ENCODE measurements around the gene SPOCK1.

SPOCK1 gene

GRCh38 chr5:137209232-137209809 is 289.8 kb downstream of the SPOCK1 start:
- Histone ChIP-seq H3K27me3 (ENCODE audit: control insufficient read depth, insufficient read depth, low read length) (no peaks in the 10 kb centered on the region), H3K9ac (ENCODE audit: low read depth, low read length) (no peak overlapping the region), H3K36me3 (ENCODE audit: insufficient read depth, low read length) (no peaks in the 10 kb centered on the region), H3K9me3 (replicated peaks; ENCODE audit: low read length) (no peaks in the 10 kb centered on the region), H3K4me1 (ENCODE audit: control insufficient read depth, insufficient read depth, low read length) (peaks cover 24% of the 10 kb centered on the region), H3K4me3 (ENCODE audit: low read length) (no peak overlapping the region), H3K4me2 (ENCODE audit: low read length) (peak overlapping the region; percentile 12)

GRCh38 chr5:137207023-137207760 is 291.9 kb downstream of the SPOCK1 start:
- Histone ChIP-seq H3K9ac (ENCODE audit: low read depth, low read length) (no peak overlapping the region), H3K36me3 (ENCODE audit: insufficient read depth, low read length) (no peaks in the 10 kb centered on the region), H3K4me3 (ENCODE audit: low read length) (no peak overlapping the region), H3K27me3 (ENCODE audit: control insufficient read depth, insufficient read depth, low read length) (no peaks in the 10 kb centered on the region), H3K9me3 (replicated peaks; ENCODE audit: low read length) (no peaks in the 10 kb centered on the region), H3K4me1 (ENCODE audit: control insufficient read depth, insufficient read depth, low read length) (peaks cover 25% of the 10 kb centered on the region), H3K4me2 (ENCODE audit: low read length) (no peak overlapping the region)

- Histone ChIP-seq H3K36me3 (ENCODE audit: insufficient read depth, low read length) (no peaks in the 10 kb centered on the region), H3K9me3 (replicated peaks; ENCODE audit: low read length) (no peaks in the 10 kb centered on the region), H3K4me2 (ENCODE audit: low read length) (no peak overlapping the region), H3K4me1 (ENCODE audit: control insufficient read depth, insufficient read depth, low read length) (peaks cover 35% of the 10 kb centered on the region), H3K9ac (ENCODE audit: low read depth, low read length) (no peak overlapping the region), H3K27me3 (ENCODE audit: control insufficient read depth, insufficient read depth, low read length) (no peaks in the 10 kb centered on the region), H3K4me3 (ENCODE audit: low read length) (no peak overlapping the region)
Measured at GRCh38 chr5:137206030-137206715, 293.0 kb downstream of the SPOCK1 start.

- Histone ChIP-seq H3K27me3 (ENCODE audit: control insufficient read depth, insufficient read depth, low read length) (no peaks in the 10 kb centered on the region), H3K4me3 (ENCODE audit: low read length) (no peak overlapping the region), H3K36me3 (ENCODE audit: insufficient read depth, low read length) (no peaks in the 10 kb centered on the region), H3K9me3 (replicated peaks; ENCODE audit: low read length) (no peaks in the 10 kb centered on the region), H3K4me2 (ENCODE audit: low read length) (no peak overlapping the region), H3K4me1 (ENCODE audit: control insufficient read depth, insufficient read depth, low read length) (peaks cover 35% of the 10 kb centered on the region), H3K9ac (ENCODE audit: low read depth, low read length) (no peak overlapping the region)
Measured at GRCh38 chr5:137205231-137206027, 293.7 kb downstream of the SPOCK1 start.

GRCh38 chr5:137203011-137203632 is 296.0 kb downstream of the SPOCK1 start:
- Histone ChIP-seq H3K4me1 (ENCODE audit: control insufficient read depth, insufficient read depth, low read length) (peaks cover 37% of the 10 kb centered on the region), H3K4me2 (ENCODE audit: low read length) (no peak overlapping the region), H3K27me3 (ENCODE audit: control insufficient read depth, insufficient read depth, low read length) (no peaks in the 10 kb centered on the region), H3K9me3 (replicated peaks; ENCODE audit: low read length) (no peaks in the 10 kb centered on the region), H3K9ac (ENCODE audit: low read depth, low read length) (no peak overlapping the region), H3K4me3 (ENCODE audit: low read length) (no peak overlapping the region), H3K36me3 (ENCODE audit: insufficient read depth, low read length) (no peaks in the 10 kb centered on the region)

- Histone ChIP-seq H3K4me1 (ENCODE audit: control insufficient read depth, insufficient read depth, low read length) (peaks cover 37% of the 10 kb centered on the region), H3K9me3 (replicated peaks; ENCODE audit: low read length) (no peaks in the 10 kb centered on the region), H3K9ac (ENCODE audit: low read depth, low read length) (no peak overlapping the region), H3K36me3 (ENCODE audit: insufficient read depth, low read length) (no peaks in the 10 kb centered on the region), H3K4me2 (ENCODE audit: low read length) (no peak overlapping the region), H3K4me3 (ENCODE audit: low read length) (no peak overlapping the region), H3K27me3 (ENCODE audit: control insufficient read depth, insufficient read depth, low read length) (no peaks in the 10 kb centered on the region)
Measured at GRCh38 chr5:137201876-137202275, 297.2 kb downstream of the SPOCK1 start.

- Histone ChIP-seq H3K27me3 (ENCODE audit: control insufficient read depth, insufficient read depth, low read length) (no peaks in the 10 kb centered on the region), H3K36me3 (ENCODE audit: insufficient read depth, low read length) (no peaks in the 10 kb centered on the region), H3K4me1 (ENCODE audit: control insufficient read depth, insufficient read depth, low read length) (peaks cover 33% of the 10 kb centered on the region), H3K9ac (ENCODE audit: low read depth, low read length) (no peak overlapping the region), H3K4me3 (ENCODE audit: low read length) (no peak overlapping the region), H3K9me3 (replicated peaks; ENCODE audit: low read length) (no peaks in the 10 kb centered on the region), H3K4me2 (ENCODE audit: low read length) (no peak overlapping the region)
Measured at GRCh38 chr5:137200906-137201700, 298.0 kb downstream of the SPOCK1 start.

GRCh38 chr5:137199966-137200365 is 299.2 kb downstream of the SPOCK1 start:
- no peaks in the 10 kb centered on the region for H3K27me3 ChIP-seq (ENCODE audit: control insufficient read depth, insufficient read depth, low read length)
- peak overlapping the region; percentile 19 for H3K4me2 ChIP-seq (ENCODE audit: low read length)
- peaks cover 23% of the 10 kb centered on the region for H3K4me1 ChIP-seq (ENCODE audit: control insufficient read depth, insufficient read depth, low read length)
- peak overlapping the region; percentile 9 for H3K9ac ChIP-seq (ENCODE audit: low read depth, low read length)
- no peaks in the 10 kb centered on the region for H3K9me3 ChIP-seq (replicated peaks; ENCODE audit: low read length)
- H3K4me3 ChIP-seq (ENCODE audit: low read length), result no peak overlapping the region
- no peaks in the 10 kb centered on the region for H3K36me3 ChIP-seq (ENCODE audit: insufficient read depth, low read length)

GRCh38 chr5:137199201-137199600 is 299.9 kb downstream of the SPOCK1 start:
- H3K4me3 ChIP-seq (ENCODE audit: low read length), result no peak overlapping the region
- H3K9me3 ChIP-seq (replicated peaks; ENCODE audit: low read length), result no peaks in the 10 kb centered on the region
- peaks cover 23% of the 10 kb centered on the region for H3K4me1 ChIP-seq (ENCODE audit: control insufficient read depth, insufficient read depth, low read length)
- no peak overlapping the region for H3K4me2 ChIP-seq (ENCODE audit: low read length)
- no peaks in the 10 kb centered on the region for H3K36me3 ChIP-seq (ENCODE audit: insufficient read depth, low read length)
- H3K27me3 ChIP-seq (ENCODE audit: control insufficient read depth, insufficient read depth, low read length), result no peaks in the 10 kb centered on the region
- H3K9ac ChIP-seq (ENCODE audit: low read depth, low read length), result no peak overlapping the region

- peaks cover 37% of the 10 kb centered on the region for H3K4me1 ChIP-seq (ENCODE audit: control insufficient read depth, insufficient read depth, low read length)
- H3K4me2 ChIP-seq (ENCODE audit: low read length), result no peak overlapping the region
- H3K4me3 ChIP-seq (ENCODE audit: low read length), result no peak overlapping the region
Measured at GRCh38 chr5:137195483-137195882, 303.6 kb downstream of the SPOCK1 start.

More at GRCh38 chr5:137195483-137195882, 303.6 kb downstream of the SPOCK1 start:
- Histone ChIP-seq H3K9me3 (replicated peaks; ENCODE audit: low read length) (no peaks in the 10 kb centered on the region), H3K27me3 (ENCODE audit: control insufficient read depth, insufficient read depth, low read length) (no peaks in the 10 kb centered on the region), H3K9ac (ENCODE audit: low read depth, low read length) (no peak overlapping the region), H3K36me3 (ENCODE audit: insufficient read depth, low read length) (no peaks in the 10 kb centered on the region)
